ENCODE data around the gene TRIM66. TPM values are rescaled to one million over a fixed set of nuclear protein-coding genes. Genes with fewer than 3 reads are reported as not detected.

TRIM66 gene
- total and polyA plus RNA-seq, 9 of the 15 experiments (the other 6 are each of a cell fraction or from before 2014, with no cell fraction given) = 1.1 to 7.3 (median 4.9) TPM

DNA sequence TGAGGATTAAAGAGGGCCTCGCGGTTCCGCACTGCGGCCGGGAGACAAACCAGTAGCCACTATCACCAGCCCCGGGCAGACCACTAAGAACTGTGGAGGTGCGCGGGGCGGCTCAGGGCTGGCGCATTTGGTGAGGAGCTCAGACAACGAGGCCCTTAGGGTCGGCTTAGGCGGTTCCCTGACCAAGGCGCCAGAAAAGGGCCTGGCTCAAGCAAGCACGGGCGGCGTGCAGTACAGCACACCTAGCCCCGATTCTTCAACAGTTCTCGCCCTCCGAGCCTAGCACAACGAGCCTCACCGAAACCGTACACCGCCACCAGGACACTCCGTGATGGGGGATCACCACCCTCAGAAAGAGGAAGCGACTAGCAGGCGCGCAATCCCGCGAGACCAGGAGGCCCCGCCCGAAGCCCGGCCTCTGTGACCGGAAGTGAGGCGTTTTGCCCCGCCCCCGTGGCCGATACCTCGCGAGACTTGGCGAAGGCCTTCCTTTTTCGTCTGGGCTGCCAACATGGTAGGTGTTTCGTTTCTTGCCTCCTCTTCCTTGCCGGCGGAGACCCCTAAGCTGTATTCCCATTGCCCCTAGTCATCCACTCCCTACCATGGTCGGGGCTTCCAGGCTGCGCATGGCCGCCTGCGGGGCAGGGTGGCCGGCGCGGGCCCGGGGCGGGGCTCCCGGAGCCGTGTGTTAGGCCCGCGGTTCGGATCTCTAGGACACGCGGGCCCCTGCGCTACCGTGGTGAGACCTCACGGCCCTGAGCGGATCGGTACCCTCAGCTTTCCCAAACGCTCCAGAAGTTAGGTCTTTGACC, at the start of gene TRIM66, which contains the start of gene RPL27A (continued):
- TF ChIP-seq, protein P1, sequence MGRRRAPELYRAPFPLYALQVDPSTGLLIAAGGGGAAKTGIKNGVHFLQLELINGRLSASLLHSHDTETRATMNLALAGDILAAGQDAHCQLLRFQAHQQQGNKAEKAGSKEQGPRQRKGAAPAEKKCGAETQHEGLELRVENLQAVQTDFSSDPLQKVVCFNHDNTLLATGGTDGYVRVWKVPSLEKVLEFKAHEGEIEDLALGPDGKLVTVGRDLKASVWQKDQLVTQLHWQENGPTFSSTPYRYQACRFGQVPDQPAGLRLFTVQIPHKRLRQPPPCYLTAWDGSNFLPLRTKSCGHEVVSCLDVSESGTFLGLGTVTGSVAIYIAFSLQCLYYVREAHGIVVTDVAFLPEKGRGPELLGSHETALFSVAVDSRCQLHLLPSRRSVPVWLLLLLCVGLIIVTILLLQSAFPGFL (CRISPR knock-in tag; IDR thresholded peaks at IDR 0.05) = peak; percentile 84; the same call in 1 of the 2 replicates
- 0 out of 2 replicates have a peak, but pooled peaks have one; percentile 12 for TF ChIP-seq PYGO2 (tag; IDR thresholded peaks at IDR 0.05)
- TF ChIP-seq MTA2 (IDR thresholded peaks at IDR 0.05; ENCODE audit: low read depth) = no peak
- TF ChIP-seq ZNF224 (CRISPR knock-in tag; IDR thresholded peaks at IDR 0.05) = no peak
- TF ChIP-seq RUNX1 (IDR thresholded peaks at IDR 0.05; ENCODE audit: low read depth) = no peak
- no peak; the same call in 1 of the 2 replicates for TF ChIP-seq ZBTB26 (CRISPR knock-in tag; IDR thresholded peaks at IDR 0.05)
- TF ChIP-seq ZBTB11 (CRISPR knock-in tag; IDR thresholded peaks at IDR 0.05) = 0 out of 6 replicates have a peak, but pooled peaks of 1 of the 3 experiments have one; percentile 25
- TF ChIP-seq SMARCC2 (IDR thresholded peaks at IDR 0.05; ENCODE audit: low read depth) = no peak
- TF ChIP-seq, protein P2, sequence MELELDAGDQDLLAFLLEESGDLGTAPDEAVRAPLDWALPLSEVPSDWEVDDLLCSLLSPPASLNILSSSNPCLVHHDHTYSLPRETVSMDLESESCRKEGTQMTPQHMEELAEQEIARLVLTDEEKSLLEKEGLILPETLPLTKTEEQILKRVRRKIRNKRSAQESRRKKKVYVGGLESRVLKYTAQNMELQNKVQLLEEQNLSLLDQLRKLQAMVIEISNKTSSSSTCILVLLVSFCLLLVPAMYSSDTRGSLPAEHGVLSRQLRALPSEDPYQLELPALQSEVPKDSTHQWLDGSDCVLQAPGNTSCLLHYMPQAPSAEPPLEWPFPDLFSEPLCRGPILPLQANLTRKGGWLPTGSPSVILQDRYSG (tag; conservative IDR thresholded peaks at IDR 0.05; ENCODE audit: low read depth) = no peak
- no peak for TF ChIP-seq SMAD2 (IDR thresholded peaks at IDR 0.05; ENCODE audit: low read depth, low read length)
- no peak for TF ChIP-seq BRF1 (IDR thresholded peaks at IDR 0.05; ENCODE audit: borderline replicate concordance, extremely low read depth, insufficient read length)
- peak; percentile 99 for TF ChIP-seq CHD2 (IDR thresholded peaks at IDR 0.05; ENCODE audit: low read depth, low read length)
- no peak for TF ChIP-seq ZNF668 (CRISPR knock-in tag; IDR thresholded peaks at IDR 0.05)
- peak; percentile 66; the same call in 1 of the 2 replicates for TF ChIP-seq C11orf30 (IDR thresholded peaks at IDR 0.05; ENCODE audit: low read depth)
- TF ChIP-seq U2AF1 (optimal IDR thresholded peaks at IDR 0.05; ENCODE audit: low read depth, low read length) = peak; percentile 64
- TF ChIP-seq, protein P3, sequence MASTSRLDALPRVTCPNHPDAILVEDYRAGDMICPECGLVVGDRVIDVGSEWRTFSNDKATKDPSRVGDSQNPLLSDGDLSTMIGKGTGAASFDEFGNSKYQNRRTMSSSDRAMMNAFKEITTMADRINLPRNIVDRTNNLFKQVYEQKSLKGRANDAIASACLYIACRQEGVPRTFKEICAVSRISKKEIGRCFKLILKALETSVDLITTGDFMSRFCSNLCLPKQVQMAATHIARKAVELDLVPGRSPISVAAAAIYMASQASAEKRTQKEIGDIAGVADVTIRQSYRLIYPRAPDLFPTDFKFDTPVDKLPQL (IDR thresholded peaks at IDR 0.05; ENCODE audit: extremely low read depth, insufficient read length) = peak; percentile 93
- peak; percentile 13; the same call in 1 of the 2 replicates for TF ChIP-seq ZBTB17 (CRISPR knock-in tag; IDR thresholded peaks at IDR 0.05)
- TF ChIP-seq HDGF (IDR thresholded peaks at IDR 0.05) = no peak
- no peak; the same call in 1 of the 2 replicates for TF ChIP-seq FOSL1 (tag; conservative IDR thresholded peaks at IDR 0.05)
- TF ChIP-seq ZKSCAN1 (IDR thresholded peaks at IDR 0.05; ENCODE audit: low read depth, low read length) = 0 out of 2 replicates have a peak, but pooled peaks have one; percentile 22

All from K562 (cell line).